H7 (cell line): ENCODE results near the gene MYCBP2. TPM values are rescaled to one million over a fixed set of nuclear protein-coding genes. Genes with fewer than 3 reads are reported as not detected.
"Not testable (repeated sequence)": the region's sequence is repeated elsewhere in the genome, so short reads cannot be mapped to it uniquely, and the experiment has no call there.

Experiments
- DNase-seq: peaks from one replicate; pipeline ENCODE4 v3.0.0; 2012
- H3K27me3 ChIP-seq: 2 replicates; pipeline ENCODE4 v1.6.0; 2011; ENCODE audit warnings: mild to moderate bottlenecking, low read length; ENCODE audit not compliant: control insufficient read depth, insufficient read depth
- H3K36me3 ChIP-seq: replicated peaks from 2 replicates; pipeline ENCODE4 v1.5.1; 2011; ENCODE audit warnings: low read length; ENCODE audit not compliant: control insufficient read depth, insufficient read depth
- H3K4me3 ChIP-seq: 2 replicates; pipeline ENCODE4 v1.5.1; 2011; ENCODE audit warnings: low read depth, mild to moderate bottlenecking, control low read depth, low read length, moderate library complexity; ENCODE audit not compliant: insufficient read depth
- total RNA-seq: library from RNA; depleted of rRNA; stranded (reverse); fragments of >200 nt; shearing (Covaris generic); gene quantifications from 2 replicates; pipeline ENCODE4 v1.2.3, GENCODE V29; 2014

Gene MYCBP2
- total RNA-seq, 1 experiment from 2014 or later, result 18.3 TPM

DNA sequence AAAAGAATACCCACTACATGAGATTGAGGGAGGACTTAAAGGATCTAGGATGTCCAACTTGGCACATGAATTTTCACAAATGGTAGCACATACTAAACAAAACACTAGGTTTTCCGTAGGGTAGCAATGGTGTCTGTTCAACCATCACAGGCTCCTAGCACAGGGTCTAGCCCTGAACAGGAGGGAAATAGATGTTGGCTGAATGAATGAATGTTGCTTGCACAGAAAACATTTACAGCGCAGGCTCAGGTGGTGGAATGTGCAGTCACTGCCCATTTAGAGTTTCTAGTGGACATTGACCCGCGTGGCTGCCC is 1.9 kb upstream of the MYCBP2 start:
- Histone ChIP-seq H3K4me3 (peak overlapping the region; percentile 84), H3K27me3 (peaks cover 12% of the 10 kb centered on the region), H3K36me3 (no peaks in the 10 kb centered on the region)
- DNase-seq, result no peak

DNA sequence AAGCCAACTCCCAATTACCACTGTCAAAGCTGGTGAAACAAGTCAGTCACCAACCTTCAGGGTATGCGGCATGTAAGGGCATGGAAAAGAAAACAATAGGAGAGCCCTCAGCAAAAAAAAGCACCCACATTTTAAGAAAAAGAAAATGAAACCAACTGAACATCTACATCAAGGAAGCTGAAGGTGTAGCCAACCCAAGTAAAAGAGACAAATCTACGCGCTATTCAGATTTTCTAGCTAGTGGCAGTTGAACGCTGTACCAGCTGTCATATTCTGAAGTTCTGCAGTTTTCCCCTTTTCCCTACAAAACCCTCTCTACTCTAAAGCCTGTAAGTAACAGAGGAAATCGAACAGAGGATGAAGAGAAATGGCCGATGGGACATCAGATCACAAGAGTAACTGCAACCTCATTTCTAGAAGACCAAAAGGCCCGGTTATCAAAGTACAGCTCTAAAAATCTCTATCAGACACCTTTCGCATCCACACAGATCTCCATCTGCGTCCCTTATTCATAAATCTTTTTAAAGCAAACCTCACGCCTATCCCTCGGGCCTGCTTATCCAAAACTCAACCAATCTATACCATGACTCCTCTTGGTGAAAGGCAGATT is 1.4 kb downstream of the MYCBP2 start:
- H3K4me3 ChIP-seq, result peak overlapping the region; percentile 85
- peaks cover 12% of the 10 kb centered on the region for H3K27me3 ChIP-seq
- DNase-seq, result no peak
- no peaks in the 10 kb centered on the region for H3K36me3 ChIP-seq

DNA sequence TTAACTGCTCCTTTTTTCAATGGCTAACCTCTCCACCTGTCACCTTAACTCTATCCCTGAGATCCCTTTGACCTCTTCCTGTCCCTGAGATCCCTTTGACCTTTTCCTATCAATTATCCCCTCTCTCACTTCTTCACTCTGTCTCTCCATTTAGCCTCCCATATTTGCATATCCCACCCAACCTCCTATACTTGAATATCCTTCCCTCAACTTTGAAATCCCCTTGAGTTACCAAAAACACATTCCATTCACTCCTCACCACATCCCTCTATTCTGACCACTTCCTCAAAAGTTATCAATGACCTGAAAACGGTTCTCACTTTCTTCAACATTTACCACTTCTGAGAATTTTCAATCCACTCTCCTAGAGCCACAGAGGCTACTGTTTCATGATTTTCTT is 3.0 kb downstream of the MYCBP2 start:
- H3K4me3 ChIP-seq, result no peak overlapping the region
- DNase-seq, result no peak
- no peaks in the 10 kb centered on the region for H3K36me3 ChIP-seq
- H3K27me3 ChIP-seq, result peaks cover 12% of the 10 kb centered on the region

DNA sequence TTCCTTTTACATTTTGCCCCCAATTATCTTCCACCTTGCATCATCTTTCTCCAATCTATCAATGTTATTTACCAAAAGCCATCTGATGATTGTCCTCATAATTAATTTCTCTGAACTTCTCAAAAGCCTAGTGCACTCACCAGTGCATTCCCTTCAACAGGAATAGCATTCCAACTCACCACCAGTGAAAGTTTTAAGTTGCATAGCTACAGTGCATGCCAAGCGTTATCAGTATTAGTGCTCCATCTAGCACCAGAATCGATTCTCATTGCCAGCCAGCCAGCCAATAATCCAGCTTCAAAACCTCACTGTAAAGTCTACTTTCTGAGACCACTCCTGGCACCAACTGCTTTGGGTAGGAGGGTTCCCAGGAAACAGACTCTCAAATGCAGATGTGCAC is 7.4 kb downstream of the MYCBP2 start:
- H3K4me3 ChIP-seq, result no peak overlapping the region
- H3K36me3 ChIP-seq, result no peaks in the 10 kb centered on the region
- DNase-seq, result no peak
- no peaks in the 10 kb centered on the region for H3K27me3 ChIP-seq

DNA sequence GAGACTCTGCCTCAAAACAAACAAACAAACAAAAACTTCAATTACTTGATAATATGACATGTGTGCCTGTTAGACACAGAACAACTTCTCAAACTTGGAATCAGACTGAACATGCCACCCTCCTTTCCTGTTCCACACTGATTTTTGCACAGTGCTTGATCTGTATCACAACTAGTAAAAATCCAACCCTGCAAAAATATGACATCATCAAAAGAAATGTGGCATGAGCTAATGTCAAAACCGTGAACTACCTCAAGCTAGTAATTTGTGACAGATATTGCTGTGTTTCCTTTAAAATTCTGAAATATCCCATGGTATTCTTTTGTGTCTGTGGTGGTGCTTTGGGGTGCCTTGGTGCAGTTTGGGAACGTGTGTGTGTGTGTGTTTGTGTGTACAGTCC is 8.2 kb downstream of the MYCBP2 start:
- H3K4me3 ChIP-seq, result no peak overlapping the region
- no peaks in the 10 kb centered on the region for H3K27me3 ChIP-seq
- no peaks in the 10 kb centered on the region for H3K36me3 ChIP-seq
- DNase-seq, result no peak

DNA sequence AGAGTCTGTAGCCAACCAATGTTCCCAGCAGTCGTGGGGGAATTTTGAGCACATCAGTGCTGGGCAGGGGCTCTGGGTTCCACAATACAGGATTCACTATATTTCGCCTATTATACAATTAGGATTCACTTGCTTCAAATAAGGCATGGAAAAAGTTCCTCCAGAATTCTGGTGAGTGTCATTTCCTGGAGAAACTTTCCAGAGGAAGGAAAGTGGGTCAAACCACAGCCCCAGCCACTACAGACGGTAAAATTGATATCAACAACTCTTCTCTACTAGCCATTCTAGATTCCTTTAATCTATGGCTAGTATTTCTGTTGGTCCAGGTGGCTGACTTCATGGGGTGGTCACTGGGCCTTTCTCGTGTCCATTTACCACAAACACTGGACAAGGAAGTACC is 10.5 kb downstream of the MYCBP2 start:
- Histone ChIP-seq H3K27me3 (no peaks in the 10 kb centered on the region), H3K4me3 (no peak overlapping the region), H3K36me3 (no peaks in the 10 kb centered on the region)
- no peak for DNase-seq

DNA sequence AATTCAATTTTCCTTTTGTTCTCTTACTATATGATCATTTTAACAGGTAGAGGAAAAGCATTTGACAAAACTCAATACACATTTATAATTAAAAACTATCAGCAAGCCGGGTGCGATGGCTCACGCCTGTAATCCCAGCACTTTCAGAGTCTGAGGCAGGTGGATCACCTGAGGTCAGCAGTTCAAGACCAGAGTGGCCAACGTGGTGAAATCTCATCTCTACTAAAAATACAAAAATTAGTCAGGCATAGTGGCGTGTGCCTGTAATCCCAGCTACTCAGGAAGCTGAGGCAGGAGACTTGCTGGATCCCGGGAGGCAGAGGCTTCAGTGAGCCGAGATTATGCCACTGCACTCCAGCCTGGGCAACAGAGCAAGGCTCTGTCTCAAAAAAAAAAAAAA is 11.4 kb downstream of the MYCBP2 start:
- H3K4me3 ChIP-seq, DNase-seq, H3K27me3 ChIP-seq, H3K36me3 ChIP-seq: not testable (repeated sequence)

DNA sequence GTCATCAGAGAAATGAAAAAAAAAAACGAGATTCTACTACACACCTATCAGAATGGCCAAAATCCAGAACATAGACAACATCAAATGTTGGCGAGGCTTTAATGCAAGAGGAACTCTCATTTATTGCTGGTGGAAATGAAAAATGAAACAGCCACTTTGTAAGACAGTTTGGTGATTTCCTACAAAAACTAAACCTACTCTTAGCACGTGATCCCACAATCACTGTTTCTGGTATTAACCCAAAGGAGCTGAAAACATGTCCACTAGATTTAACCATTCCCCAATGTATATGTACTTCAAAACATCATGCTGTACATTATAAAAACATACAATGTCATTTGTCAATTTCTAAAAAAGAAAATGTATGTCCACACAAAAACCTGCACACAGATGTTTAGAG is 13.0 kb downstream of the MYCBP2 start:
- no peak overlapping the region for H3K4me3 ChIP-seq
- H3K27me3 ChIP-seq, result no peaks in the 10 kb centered on the region
- DNase-seq, result no peak
- no peaks in the 10 kb centered on the region for H3K36me3 ChIP-seq

DNA sequence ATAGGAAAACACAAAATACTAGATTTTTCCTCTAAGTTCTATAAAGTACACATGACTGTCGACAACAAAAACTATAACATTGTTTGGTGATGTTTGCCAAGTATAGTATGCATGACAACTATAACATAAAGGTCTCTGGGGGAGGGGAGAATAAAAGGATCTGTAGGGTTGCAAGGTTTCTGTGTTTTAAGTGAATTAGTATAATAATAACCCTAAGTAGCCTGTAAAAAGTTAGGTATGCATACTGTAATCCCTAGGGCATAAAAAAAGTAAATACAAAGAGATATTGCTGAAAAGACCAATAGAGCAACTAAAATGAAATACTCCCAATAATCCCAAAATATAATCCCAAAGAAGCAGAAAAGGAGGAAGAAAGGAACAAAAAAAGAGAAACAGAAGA is 14.6 kb downstream of the MYCBP2 start:
- Histone ChIP-seq H3K4me3 (no peak overlapping the region), H3K36me3 (no peaks in the 10 kb centered on the region), H3K27me3 (no peaks in the 10 kb centered on the region)
- no peak for DNase-seq

DNA sequence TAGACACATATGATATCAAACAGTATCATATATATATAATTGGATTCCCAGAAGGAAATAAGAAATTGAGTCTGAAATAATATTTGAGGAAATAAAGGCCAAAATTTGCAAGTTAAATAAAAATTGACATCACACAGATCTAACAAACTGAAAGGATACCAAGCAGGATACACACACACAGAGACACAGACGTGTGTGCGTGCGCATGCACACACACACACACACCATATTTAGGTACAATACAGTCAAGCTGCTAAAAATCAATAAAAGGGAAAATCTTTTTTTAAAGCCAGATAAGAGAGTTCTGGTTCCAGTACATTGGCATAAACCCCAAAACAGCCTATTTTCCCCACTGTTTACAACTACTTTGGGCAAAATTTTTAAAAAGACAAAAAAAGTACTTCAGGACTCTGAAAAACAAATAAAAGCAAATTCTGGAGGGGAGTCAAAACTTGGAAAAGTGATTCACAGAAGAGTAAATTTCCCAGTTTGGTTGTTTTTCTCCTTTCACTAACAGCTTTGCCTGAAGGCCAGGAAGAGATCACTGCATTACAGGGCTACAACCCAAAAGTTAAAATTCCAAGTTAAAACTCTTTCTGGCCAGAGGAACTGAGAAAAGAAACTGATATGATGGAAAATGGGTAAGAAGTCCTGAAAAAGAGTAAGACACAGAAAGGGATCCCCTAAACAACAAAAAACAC is 16.2 kb downstream of the MYCBP2 start:
- no peaks in the 10 kb centered on the region for H3K36me3 ChIP-seq
- no peaks in the 10 kb centered on the region for H3K27me3 ChIP-seq
- DNase-seq, result no peak
- H3K4me3 ChIP-seq, result no peak overlapping the region

DNA sequence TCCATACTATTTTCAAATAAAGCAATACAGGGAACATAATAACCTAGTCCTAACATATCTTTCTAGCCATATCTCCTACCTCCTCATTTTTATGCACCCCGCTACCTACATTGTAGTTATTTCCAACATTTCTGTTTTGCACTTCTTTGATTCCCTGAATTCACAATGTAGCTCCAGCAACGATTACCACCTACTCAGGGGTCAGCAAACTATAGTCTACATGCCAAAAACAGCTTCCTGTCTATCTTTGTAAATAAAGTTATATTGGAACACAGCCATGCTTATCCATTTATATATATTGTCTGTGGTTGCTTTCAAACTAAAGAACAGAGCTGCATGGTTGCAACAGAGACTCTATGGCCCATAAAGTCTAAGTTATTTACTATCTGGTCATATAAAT is 16.7 kb downstream of the MYCBP2 start:
- Histone ChIP-seq H3K36me3 (no peaks in the 10 kb centered on the region), H3K4me3 (no peak overlapping the region)
- DNase-seq, result no peak

DNA sequence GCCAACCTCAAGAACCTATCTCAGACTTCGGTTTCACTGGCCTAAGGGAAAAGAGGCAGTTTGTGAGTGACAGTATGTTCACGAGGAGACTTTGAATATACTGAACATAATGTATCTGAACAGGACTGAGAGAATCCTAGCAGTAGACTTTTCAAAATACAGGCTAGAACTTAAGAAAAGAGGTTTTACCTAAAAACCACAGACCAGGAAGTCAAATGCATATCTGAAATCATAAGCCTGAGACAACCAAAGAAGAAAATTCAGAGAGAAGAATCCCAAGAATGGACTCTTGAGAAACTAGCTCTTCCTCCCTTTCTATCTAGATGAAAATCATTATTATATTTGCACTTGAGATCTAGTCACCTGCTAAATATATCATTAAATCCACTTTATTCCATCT is 17.6 kb downstream of the MYCBP2 start:
- Histone ChIP-seq H3K27me3 (no peaks in the 10 kb centered on the region), H3K36me3 (no peaks in the 10 kb centered on the region), H3K4me3 (no peak overlapping the region)
- no peak for DNase-seq

More for the DNA sequence above, 16.7 kb downstream of the MYCBP2 start:
- H3K27me3 ChIP-seq, result no peaks in the 10 kb centered on the region

DNA sequence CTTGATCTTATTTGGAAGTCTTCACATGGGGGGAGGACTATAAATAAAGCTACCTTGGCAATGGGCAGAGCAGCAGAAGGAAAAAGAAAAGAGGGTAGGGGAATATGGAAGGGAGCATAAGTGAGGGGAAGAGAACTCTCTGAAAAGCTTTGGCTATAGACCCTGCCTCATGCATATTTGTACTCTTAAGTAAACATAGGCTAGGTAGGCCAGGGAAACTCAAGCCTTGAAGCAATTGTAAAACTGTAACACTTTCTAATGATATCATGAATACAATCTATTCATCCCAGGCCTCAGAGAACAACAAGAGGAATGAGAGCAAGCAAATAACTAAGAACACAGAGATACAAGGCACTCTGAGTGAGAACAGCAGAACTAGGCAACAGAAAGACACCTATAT is 20.4 kb downstream of the MYCBP2 start:
- H3K36me3 ChIP-seq, result no peaks in the 10 kb centered on the region
- no peaks in the 10 kb centered on the region for H3K27me3 ChIP-seq
- DNase-seq, result no peak
- H3K4me3 ChIP-seq, result no peak overlapping the region

DNA sequence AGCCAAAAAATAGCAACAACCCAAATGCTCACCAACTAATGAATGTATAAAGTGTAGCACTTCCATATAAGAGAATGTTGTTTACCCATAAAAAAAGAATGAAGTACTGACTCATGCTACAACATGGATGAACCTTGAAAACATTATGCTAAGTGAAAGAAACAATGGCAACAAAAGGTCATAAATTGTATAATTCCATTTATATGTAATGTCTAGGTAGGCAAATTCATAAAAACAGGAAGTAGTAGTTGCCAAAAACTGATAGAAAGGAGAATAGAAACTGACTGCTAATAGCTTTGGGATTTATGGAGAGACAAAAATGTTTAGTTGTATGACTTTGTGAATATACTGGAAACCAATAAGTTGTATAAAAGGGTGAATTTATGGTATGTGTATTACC is 21.6 kb downstream of the MYCBP2 start:
- DNase-seq, result no peak
- Histone ChIP-seq H3K4me3 (no peak overlapping the region), H3K36me3 (no peaks in the 10 kb centered on the region), H3K27me3 (no peaks in the 10 kb centered on the region)

DNA sequence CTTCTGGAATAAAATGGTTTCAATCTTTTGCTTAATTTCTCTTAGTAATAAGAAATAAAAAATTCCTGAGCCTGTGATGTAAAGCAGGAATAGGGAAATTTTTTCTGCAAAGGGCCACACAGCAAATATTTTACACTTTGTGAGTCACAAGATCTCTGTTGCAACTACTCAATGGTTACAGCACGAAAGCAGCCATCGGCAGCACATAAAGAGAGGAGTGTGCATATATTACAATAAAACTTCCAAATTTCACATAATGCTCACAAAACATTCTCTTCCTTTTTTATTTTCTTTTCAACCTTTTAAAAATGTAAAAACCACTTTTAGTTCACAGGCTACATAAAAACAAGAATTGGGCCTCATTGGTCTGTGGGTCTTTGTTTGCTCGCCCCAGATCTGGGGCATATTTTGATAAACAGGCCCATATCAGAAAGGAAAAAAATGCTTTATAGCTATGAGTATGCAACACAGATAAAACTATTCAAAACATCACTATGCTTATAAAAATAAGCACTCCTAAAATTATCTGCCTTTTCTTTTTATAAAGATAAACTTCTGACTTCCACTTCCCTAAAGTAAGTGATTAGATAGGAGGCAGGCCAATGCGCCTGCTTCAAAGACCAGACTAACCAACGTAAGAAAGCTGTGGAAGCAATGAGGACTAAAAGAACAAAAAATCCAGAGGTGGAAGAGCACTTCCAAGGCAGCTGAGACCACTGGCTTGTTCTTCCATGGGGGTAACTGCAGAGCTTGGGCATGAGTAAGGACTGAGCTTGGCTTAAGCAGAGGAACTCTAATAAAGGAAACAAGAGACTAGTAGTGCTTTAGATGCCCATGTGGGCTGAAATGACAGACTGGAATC is 26.5 kb downstream of the MYCBP2 start:
- no peaks in the 10 kb centered on the region for H3K27me3 ChIP-seq
- no peaks in the 10 kb centered on the region for H3K36me3 ChIP-seq
- H3K4me3 ChIP-seq, result no peak overlapping the region
- no peak for DNase-seq
